VCaP (cell line): ENCODE data around the gene MYOZ3.

ENCODE experiments used
- H3K27ac ChIP-seq: fragments of 450-650 bp; 2 replicates; pipeline ENCODE4 v1.5.1; 2017
- TF ChIP-seq, protein P1 (sequence below): fragments of 450-650 bp; conservative IDR thresholded peaks from 2 replicates; pipeline ENCODE4 v1.5.1; 2017; ENCODE audit warnings: mild to moderate bottlenecking, moderate library complexity

The MYOZ3 gene

DNA sequence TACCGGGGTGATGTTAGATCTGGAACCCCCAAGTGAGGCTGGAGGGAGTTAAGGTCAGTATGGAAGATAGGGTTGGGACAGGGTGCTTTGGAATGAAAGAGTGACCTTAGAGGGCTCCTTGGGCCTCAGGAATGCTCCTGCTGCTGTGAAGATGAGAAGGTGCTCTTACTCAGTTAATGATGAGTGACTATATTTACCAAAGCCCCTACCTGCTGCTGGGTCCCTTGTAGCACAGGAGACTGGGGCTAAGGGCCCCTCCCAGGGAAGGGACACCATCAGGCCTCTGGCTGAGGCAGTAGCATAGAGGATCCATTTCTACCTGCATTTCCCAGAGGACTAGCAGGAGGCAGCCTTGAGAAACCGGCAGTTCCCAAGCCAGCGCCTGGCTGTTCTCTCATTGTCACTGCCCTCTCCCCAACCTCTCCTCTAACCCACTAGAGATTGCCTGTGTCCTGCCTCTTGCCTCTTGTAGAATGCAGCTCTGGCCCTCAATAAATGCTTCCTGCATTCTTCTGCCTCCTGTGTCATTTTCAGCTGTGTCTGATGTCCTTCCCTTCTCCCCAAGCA is 2.3 kb upstream of the MYOZ3 start:
- H3K27ac ChIP-seq = no peak overlapping the region
- TF ChIP-seq, protein P1, sequence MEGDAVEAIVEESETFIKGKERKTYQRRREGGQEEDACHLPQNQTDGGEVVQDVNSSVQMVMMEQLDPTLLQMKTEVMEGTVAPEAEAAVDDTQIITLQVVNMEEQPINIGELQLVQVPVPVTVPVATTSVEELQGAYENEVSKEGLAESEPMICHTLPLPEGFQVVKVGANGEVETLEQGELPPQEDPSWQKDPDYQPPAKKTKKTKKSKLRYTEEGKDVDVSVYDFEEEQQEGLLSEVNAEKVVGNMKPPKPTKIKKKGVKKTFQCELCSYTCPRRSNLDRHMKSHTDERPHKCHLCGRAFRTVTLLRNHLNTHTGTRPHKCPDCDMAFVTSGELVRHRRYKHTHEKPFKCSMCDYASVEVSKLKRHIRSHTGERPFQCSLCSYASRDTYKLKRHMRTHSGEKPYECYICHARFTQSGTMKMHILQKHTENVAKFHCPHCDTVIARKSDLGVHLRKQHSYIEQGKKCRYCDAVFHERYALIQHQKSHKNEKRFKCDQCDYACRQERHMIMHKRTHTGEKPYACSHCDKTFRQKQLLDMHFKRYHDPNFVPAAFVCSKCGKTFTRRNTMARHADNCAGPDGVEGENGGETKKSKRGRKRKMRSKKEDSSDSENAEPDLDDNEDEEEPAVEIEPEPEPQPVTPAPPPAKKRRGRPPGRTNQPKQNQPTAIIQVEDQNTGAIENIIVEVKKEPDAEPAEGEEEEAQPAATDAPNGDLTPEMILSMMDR = no peak

- TF ChIP-seq, protein P1 = no peak
- no peak overlapping the region for H3K27ac ChIP-seq
These were observed 1.5 kb upstream of the MYOZ3 start for GRCh38 chr5:150659360-150660107.

GRCh38 chr5:150660108-150660831 is 781 bp upstream of the MYOZ3 start:
- H3K27ac ChIP-seq = no peak overlapping the region
- TF ChIP-seq, protein P1 = no peak

- H3K27ac ChIP-seq = no peak overlapping the region
- TF ChIP-seq, protein P1 = no peak
These were observed 958 bp downstream of the MYOZ3 start for GRCh38 chr5:150661821-150662596.

DNA sequence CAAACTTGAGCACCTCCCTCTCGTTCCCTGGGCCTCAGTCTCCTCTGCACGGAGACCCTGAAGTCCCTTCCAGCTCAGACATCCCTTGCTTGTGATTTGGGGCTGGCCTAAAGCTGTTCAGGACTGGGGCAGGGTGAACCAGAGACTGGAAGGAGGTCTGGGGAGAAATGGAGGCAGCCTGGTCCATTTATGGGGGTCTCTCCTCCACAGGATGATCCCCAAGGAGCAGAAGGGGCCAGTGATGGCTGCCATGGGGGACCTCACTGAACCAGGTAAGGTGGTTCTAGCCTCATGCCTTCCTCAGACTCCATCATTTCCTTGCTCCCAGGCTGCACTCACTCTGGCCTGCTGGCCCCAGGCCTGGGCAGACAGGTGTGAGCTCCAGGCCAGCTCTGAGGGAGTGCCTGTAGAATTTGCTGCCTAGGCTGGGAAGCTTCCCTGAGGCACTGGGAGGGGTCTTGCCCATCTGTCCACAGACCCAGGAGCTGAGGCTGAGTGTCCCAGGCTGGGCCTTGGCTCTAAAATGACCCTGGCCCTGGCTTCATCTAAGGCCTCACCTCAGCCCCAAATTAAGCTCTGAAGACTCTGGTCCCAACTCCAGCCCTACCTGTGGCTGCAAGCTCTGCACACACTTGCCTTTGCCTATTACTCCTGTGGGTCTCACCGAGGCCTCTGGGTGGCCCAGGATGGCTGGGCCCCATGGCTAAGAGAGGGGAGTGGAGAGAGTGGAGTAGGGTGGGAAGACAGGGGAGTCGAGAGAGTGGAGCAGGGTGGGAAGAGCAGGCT is 1.9 kb downstream of the MYOZ3 start:
- no peak overlapping the region for H3K27ac ChIP-seq
- TF ChIP-seq, protein P1 = no peak

GRCh38 chr5:150663936-150664335 is 2.9 kb downstream of the MYOZ3 start:
- TF ChIP-seq, protein P1 = no peak
- H3K27ac ChIP-seq = no peak overlapping the region
